ENCODE data around the gene CACNA2D2.

The CACNA2D2 gene

DNA sequence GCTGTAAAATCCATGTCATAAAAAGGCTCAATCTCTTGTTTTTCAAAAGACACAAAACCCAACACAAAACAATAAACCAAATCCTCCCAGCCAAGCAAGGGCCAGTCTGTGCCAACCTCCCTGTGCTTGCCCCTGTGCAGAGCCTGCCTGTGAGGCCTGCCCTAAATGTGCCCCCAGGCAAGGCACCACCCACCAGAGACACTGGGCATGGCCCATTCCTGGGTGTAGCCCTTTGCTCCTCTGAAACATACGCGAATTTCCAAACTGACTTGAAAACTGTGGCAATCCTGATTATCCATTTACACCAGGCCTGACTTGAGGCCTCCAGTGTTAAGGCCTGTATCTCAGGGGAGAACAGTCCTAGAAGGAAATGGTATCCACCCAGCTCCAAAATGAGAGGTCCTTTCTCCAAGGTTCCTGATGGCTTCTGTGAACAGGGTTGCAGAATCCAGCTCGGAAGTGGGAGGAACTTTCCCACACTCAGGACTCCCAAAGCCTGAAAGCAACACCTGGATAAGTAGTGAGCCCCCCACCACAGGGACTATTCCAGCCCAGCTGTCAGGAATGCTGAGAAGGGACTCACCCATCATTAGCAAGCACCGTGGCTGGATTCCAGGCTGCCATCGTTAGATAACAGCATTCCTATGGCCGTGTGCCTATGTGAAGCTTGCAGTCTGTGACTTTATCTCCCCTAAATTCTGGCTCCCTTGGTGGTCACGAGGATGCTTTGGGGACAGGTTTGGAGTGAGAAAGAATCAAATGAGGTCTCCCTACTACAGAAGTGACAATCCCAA is 61.8 kb downstream of the CACNA2D2 start:
- no peak for TF ChIP-seq CTCF (IDR thresholded peaks at IDR 0.05; ENCODE audit: borderline replicate concordance, control extremely low read depth, extremely low read depth, insufficient read depth, missing control alignments)
- no peak for DNase-seq (ENCODE audit: low spot score)
- in situ Hi-C loops (cut with MboI; ENCODE audit: low sequenced_read_pairs, unreplicated experiment) = no loop called here

DNA sequence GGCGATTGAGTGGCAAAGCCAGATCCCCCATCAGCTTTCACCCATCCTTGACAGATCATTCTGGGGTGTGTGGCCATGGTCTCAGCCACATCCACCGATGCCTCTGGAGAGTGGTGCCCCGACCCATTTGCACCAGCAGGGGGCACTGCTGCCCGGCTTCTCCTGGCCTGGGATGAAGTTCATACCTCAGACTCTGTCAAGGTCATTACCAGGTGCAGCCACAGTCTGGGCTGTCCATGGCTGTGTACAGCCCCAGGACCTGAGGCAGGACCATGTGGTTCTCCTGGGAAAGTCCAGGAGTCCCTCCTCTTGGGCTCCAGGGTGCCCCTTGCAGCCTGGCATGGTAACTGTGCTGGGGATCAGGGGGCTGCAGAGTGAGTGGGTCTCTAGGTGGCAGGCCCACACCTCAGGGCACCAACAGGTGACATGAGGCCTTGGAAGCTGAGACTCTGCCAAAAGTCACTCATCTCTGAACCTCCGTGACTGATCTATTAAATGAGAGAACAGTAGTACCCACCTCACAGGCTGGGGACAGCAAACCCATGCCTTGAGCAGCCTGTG is 67.2 kb downstream of the CACNA2D2 start:
- in situ Hi-C loops (cut with MboI; ENCODE audit: low sequenced_read_pairs, unreplicated experiment) = no loop called here
- TF ChIP-seq CTCF (IDR thresholded peaks at IDR 0.05; ENCODE audit: borderline replicate concordance, control extremely low read depth, extremely low read depth, insufficient read depth, missing control alignments) = peak; percentile 61
- DNase-seq (ENCODE audit: low spot score) = peak; percentile 90

DNA sequence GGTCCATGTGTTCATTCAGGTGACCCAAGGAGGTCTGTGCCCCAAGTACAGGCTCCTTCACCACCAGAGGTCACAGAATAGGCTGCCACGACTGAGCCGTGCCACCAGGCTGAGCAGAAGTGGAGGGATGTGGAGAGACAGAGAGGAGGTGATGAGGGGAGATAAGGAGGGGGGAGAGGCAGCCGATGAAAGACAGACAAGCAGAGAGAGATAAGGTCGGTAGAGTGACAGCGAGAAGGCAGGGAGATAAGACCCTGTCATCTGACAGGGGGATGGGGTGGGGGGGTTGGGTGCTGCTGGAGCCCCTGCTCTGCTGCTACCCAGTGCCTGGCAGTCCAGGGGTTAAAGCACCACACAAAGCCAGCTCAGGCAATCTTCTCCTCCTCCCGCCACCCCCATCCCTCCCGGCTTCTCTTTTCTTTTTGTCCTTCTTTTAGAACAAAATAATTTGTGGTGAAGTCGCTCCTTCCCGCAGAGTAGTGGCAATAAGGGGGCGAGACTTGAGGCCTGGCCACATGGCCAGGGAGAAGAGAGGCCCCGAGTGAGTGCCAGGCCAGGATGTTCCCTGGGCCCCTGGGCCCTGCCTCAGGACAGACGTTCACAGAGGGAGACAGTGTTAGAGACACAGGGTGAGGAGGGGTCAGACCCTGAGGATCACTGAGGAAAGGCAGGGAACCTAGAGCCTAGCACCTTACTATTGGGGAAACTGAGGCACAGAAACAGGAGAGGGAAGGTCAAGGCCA is 67.9 kb downstream of the CACNA2D2 start:
- DNase-seq (ENCODE audit: low spot score) = no peak
- in situ Hi-C loops (cut with MboI; ENCODE audit: low sequenced_read_pairs, unreplicated experiment) = no loop called here
- TF ChIP-seq CTCF (IDR thresholded peaks at IDR 0.05; ENCODE audit: borderline replicate concordance, control extremely low read depth, extremely low read depth, insufficient read depth, missing control alignments) = no peak

DNA sequence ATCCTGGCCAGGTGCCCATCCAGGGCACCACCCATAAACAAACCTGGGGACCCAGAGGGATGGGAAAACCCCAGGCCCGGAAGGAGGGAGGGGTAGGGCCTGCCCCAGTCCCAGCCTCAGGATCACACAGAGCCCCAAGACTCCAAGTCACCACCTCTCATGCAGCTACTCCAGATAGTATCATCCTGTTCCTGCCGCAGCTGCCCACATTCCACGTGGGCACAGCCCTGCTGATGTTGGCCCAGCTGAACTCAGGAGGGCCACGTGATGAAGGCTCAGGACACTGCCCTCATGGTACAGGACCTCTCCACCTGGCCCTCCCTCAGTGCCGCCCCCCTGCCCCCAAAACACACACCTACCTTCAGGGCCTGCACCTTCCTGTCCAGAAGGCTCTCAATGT is 69.5 kb downstream of the CACNA2D2 start:
- DNase-seq (ENCODE audit: low spot score) = no peak
- TF ChIP-seq CTCF (IDR thresholded peaks at IDR 0.05; ENCODE audit: borderline replicate concordance, control extremely low read depth, extremely low read depth, insufficient read depth, missing control alignments) = no peak
- in situ Hi-C loops (cut with MboI; ENCODE audit: low sequenced_read_pairs, unreplicated experiment) = no loop called here

DNA sequence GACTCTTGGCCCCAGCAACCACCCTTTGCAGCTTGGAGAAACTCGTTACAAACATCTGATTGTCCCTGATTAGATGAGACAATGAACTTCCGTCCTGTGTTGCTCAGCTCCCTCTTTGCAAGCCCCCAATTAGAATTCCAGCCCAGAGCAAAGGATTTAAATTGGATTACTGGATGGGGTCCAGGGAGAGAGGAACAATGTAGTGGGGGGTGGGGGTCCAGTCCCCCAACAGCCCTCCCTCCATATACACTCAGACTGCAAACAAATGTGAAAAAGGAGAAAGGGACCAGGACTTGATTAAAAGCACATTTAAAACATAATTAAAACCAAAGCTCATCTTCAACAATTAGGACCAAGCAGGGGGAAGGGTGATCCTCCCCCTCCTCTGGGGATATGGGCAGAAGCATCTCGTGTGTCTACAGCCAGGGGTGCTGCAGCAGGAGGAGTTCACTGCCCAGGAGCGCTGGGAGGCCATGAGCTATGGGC is 72.4 kb downstream of the CACNA2D2 start:
- DNase-seq (ENCODE audit: low spot score) = no peak
- in situ Hi-C loops (cut with MboI; ENCODE audit: low sequenced_read_pairs, unreplicated experiment) = no loop called here
- TF ChIP-seq CTCF (IDR thresholded peaks at IDR 0.05; ENCODE audit: borderline replicate concordance, control extremely low read depth, extremely low read depth, insufficient read depth, missing control alignments) = no peak

- in situ Hi-C loops (cut with MboI; ENCODE audit: low sequenced_read_pairs, unreplicated experiment) = no loop called here
- no peak for TF ChIP-seq CTCF (IDR thresholded peaks at IDR 0.05; ENCODE audit: borderline replicate concordance, control extremely low read depth, extremely low read depth, insufficient read depth, missing control alignments)
- DNase-seq (ENCODE audit: low spot score) = no peak
Measured at GRCh38 chr3:50430191-50430590, 73.2 kb downstream of the CACNA2D2 start.
